NCI-H446 (cell line): ENCODE data around the gene TBX4.
"Not testable (repeated sequence)": the region's sequence is repeated elsewhere in the genome, so short reads cannot be mapped to it uniquely, and the experiment has no call there.

Experiments used
- DNase-seq, 2 experiments: peaks; one replicate each; lab custom pipeline; 2025; lab: John Stamatoyannopoulos, UW

Gene TBX4

GRCh38 chr17:61484174-61484573 lies 32.0 kb downstream of the TBX4 start:
- peak; percentile 57 to 64 for DNase-seq

DNA sequence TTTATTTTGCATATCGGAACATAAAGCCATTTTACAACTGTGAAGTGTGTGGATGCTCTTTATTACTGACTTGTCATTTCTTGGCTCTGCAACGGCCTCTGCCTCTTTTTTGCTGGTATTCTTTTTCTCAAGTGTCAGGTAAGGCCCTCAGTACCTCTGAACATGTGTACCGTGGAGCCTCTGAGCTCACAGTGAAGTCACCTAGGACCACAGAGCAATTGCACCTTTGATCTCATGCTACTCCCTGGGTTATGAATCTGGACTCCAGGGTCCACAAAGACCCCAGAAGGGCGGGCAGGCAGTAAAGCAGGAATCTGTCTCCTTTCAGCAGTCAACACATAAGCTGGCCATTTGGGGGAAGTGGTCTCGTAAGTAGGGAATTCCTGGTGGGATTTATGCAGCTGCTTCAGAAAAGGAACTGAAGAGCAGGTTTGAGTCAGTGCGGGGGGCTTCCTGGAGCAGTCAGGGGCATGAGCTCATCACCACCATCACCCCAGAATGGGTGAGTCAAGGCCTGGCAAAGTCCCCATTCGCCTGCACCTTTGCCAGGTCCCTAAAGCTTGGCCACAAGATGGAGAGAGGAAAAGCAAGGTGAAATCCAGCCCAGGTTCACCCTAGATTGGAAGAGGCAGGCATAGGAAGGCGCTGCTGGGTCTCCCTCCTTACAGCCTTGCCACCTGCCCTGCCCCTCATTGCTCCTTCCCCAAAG lies 33.0 kb downstream of the TBX4 start:
- DNase-seq, result no peak

DNA sequence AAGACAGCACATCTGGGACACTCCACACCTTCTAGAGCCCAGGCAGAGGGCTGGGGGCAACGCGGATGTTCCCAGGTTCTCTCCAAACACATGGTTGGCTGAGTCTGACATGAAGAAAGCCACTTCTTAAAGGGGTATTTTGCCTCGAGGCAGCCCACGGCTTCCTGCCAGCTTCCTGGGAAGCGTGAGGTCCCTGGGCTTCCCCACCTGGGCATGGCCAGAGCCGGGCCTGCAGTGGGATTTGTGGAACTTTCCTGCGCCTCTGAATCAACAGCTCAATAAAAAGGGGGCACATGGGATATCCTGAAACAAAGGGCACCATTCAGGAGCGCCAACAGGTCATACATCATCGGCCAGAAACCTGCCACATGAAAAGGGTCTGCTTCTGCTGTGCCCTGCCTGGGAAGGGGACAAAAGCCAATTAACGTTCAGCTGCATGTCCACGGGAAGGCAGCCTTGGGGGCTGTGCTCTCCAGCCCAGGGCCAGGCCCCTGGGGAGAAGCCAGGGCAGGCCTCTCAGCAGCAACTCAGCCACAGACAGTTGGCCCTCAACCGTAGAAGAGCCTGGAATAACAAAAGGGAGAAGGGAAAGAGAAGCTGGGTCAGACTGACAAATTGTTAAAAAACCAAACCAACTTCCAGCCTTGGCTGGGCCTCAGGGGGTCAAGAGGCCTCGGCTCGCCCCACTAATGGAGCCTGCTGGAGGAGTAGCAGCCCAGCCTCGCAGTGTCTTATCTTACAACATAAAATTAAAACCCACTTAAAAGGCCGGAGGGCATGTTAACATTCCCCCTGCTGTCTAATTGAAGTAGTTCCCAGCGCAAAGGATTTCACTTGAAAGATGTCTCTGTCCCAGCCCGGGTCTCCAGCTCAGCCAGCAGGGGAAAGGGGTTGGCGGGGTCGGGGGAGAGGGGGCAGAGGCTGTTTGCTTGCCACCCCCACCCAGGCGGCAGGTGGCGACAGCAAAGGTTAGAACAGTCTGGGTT lies 34.2 kb downstream of the TBX4 start:
- DNase-seq, result no peak

DNA sequence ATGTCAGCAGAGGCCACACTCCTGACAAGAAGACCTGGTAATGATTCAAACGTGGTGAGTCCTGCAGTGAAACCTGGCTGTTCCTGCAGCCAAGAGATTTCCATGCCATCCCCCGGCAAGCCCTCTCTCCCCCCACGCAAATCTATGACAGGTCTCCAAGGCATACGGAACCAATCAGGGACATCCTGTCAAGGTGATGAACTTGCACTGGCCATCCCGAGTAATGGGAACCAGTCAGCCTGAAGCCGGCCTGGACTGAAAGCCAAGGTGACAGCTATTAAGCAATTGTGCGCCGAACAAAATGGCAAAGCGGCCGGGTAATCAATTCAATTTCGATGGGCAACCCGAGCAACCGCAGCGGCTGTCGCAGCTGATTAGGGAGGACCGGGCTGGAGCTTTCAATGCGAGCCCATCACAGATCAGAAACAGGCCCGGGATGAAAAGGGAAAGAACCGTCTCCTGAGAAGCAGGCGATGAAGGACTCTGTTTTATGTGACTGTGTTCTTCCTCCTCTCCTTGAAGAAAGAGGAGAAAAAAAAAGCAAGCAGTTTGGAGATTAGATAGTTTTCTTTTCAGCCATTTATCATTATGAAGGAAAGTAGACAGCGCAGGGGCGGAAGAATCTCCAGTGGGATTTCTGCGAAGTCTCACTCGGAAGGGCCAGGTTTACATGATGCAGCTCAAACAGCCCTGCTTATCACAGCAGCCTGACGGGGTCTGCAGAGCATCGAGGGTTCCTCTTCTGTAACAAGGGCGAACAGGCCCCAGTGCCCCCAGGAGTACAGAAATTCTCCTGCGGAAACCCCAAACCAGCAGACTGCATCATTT lies 35.2 kb downstream of the TBX4 start:
- no peak for DNase-seq

- no peak for DNase-seq
Observed at GRCh38 chr17:61487989-61488595, 35.9 kb downstream of the TBX4 start.

DNA sequence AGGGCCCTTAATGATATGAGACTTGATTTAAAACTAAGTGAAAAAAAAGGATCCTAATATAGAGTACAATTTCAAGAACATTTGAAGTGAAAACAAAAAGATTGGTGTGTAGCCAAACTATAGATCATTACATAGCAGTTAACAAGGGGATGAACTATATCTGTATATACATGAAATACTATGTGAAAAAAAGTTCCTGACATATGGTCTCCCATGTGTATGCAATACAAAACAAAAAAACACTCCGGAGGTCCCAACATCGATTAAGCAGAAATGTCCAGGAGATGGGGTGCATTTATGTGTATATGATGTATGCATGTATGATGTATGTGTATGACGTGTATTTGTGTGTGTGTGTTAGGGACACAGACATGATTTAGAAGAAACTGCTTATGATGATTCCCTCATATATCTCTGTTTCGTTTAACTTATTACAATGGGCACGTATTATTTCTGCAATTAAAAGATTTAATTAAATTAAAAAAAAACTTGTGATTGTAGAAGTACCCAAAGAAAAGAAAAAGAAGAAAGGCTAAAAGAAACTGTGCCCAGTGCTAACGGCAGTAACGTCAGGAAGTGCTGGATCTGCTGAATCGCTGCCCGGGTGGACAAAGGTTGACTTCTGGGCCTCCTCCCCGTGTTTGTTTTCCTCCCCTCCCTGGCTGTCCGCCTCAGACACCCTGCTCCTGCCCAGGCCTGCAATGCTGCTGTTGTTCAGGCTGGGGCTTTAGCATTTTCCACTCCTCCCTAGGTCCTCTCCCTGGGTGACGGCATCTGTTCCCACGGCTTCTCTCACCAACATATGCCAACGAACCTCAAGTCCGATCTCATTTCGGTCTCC lies 36.9 kb downstream of the TBX4 start:
- peak in 1 of 2 experiments; percentile 46 for DNase-seq

DNA sequence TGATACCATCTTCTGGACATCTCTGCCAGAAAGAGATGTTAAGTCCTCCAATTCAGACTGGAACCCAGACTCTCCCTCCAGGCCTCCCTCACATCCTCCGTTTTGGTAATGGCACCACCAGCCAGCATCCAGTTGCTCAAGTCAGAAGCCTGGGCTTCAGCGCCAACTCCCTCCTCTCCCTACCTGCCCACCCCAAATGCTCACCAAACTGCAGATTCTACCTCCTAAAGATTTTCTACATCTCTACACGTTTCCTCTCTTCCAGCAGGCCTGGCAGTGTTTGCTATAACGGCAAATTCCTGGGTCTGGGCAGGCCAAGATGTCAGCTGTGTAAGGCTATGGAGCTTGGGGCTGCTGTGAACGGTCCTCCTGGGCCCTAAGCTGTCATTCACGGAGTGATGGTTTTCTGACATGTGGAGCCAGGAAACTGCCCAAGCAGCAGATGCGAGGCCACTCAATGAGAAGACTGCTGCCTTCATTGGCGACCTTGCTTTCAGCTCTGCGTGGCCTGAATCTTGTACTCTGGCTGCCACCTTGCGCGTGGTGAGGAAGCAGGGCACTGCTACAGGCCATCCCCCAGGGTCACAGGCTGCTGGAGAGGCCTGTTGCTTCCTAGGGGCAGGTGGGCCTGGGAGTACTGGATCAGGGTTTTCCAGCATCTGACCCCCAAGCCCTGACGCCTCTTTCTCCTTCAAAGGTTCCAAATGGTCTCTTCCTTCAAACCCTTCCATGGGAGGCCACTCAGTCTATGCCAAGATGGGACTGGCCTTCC lies 37.7 kb downstream of the TBX4 start:
- DNase-seq, result no peak

DNA sequence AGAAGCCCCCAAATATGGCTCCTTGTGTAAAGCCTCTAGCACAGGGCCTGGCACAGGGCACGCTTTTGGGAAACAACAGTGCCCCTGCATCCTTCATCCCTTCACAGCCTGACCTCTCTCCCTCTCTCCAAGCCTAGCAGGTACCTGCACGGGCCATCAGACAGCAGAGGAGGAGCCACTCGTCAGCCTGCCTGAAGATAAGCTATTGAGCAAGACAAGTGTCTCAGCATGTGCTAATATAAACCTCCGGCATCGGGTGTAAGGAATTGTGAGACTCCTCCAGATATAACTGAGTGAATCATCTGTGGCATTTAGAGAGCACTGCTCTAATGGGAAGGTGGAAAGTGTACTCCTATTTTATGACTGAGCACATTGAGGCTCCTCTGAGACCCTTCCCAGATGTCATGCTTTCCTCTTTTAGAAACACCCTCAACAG lies 38.3 kb downstream of the TBX4 start:
- DNase-seq, result no peak

DNA sequence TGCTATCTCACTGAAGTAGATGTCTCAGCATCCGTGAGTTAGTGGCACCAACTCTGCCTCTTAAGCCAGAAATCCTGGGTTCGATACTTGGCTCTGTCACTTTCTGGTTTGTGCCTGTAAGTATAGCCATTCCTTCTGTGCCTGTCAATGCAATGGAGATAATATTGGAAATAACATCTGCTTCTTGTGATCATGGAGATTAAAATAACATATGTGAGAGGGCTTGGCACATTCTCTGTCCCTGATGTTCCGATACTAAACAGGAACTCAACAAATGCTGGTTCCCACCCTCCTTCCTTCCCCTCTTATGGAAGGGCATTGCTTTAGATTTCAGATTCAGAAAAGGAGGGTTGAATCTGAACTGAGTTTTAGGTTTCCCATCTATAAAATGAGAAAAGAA lies 39.8 kb downstream of the TBX4 start:
- no peak for DNase-seq

DNA sequence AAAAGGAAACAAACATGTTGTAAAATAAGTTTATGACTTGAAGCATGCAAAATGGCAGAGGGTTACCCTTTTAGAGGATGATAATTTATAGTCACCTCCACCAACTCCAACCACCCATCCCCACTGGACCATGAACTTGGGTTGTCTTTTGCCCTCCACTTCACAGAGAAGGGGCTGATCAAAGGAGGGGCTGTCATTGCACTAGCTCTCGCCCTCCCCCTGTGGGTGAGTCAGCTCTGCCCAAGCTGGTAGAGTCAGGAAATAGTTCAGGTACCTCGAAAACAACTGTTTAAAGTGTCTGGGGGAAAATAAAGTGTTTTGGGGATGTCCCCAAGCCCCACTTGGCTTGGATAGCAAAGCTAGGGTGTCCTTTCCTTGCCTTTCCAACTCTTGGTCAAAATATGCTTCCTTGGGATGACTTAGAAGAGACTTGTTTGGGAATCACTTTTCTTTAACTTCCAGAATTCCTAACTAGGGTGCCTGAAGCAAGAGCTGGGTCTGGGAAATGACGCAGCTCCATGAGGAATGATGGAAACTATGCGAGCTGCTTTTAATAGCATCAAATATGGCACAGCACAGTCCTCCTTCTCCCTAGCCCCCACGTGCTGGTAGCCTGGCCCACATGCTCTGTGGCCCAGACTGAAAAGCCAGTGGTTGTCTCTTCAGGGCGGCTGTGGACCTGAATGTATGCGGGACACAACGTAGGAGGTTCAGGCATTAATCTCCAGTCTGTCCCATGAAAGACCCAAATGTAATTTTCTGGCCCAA lies 40.7 kb downstream of the TBX4 start:
- DNase-seq, result no peak

GRCh38 chr17:61493830-61494324 lies 41.7 kb downstream of the TBX4 start:
- not testable (repeated sequence) for DNase-seq

GRCh38 chr17:61494325-61495160 lies 42.3 kb downstream of the TBX4 start:
- no peak for DNase-seq

DNA sequence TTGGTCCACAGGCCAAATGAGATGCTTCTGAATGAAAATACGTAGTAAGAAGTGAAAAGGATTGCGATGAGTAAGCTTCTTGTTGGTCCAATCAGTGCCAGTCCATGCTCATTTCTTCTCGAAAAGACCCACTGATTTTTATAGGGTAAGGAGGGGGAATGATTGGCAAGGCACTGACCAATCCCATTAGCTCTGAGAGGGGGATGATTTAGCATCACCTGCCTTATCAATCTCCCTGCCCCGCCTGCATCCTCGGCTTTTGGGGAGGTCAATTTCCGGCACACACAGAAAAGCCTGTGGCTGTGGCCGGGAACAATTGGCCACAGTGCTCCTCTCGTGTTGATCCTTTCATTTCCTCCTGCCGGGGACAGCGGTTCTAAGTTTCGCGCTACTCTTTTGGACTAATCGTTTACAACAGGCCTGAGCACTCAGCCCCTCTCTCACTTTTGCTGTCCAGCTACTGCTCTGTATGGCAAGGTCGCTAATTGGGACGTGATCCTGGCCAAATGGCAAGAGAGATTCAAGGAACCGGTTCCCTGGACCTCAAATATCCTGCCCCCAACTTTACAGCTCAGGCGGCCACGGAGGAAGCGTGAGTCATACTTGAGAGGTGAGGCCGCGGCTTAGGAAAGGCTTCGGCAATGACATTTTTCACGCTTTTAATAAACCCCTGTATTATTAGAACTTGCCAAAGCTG lies 43.1 kb downstream of the TBX4 start:
- peak in 1 of 2 experiments; percentile 47 for DNase-seq

GRCh38 chr17:61496174-61496956 lies 44.1 kb downstream of the TBX4 start:
- no peak for DNase-seq

- no peak for DNase-seq
Observed at GRCh38 chr17:61496957-61497653, 44.9 kb downstream of the TBX4 start.
